Ishikawa (cell line): Measurements from ENCODE around the gene KCNB1.
A peak's percentile ranks its signal among the peaks of the same experiment; 100 is the strongest.

Experiments
- CEBPB ChIP-seq: IDR thresholded peaks from 2 replicates; pipeline ENCODE4 v1.6.1; 2012
- CREB1 ChIP-seq: IDR thresholded peaks from 2 replicates; pipeline ENCODE4 v1.6.1; 2012; ENCODE audit warnings: low read depth
- EGR1 ChIP-seq: IDR thresholded peaks from 2 replicates; pipeline ENCODE4 v1.6.1; 2012
- EP300 ChIP-seq: IDR thresholded peaks from 2 replicates; pipeline ENCODE4 v1.6.1; 2012; ENCODE audit warnings: borderline replicate concordance
- FOXM1 ChIP-seq: IDR thresholded peaks from 2 replicates; pipeline ENCODE4 v1.6.1; 2012; ENCODE audit warnings: low read depth, borderline replicate concordance
- MAX ChIP-seq: IDR thresholded peaks from 2 replicates; pipeline ENCODE4 v1.6.1; 2012
- NFIC ChIP-seq: IDR thresholded peaks from 2 replicates; pipeline ENCODE4 v1.6.1; 2012
- RAD21 ChIP-seq: IDR thresholded peaks from 2 replicates; pipeline ENCODE4 v1.6.1; 2012; ENCODE audit warnings: low read depth
- TAF1 ChIP-seq: IDR thresholded peaks from 2 replicates; pipeline ENCODE4 v1.6.1; 2012; ENCODE audit warnings: low read depth, mild to moderate bottlenecking
- TCF12 ChIP-seq: IDR thresholded peaks from 2 replicates; pipeline ENCODE4 v1.6.1; 2012; ENCODE audit warnings: low read depth
- TEAD4 ChIP-seq: IDR thresholded peaks from 2 replicates; pipeline ENCODE4 v1.6.1; 2012
- YY1 ChIP-seq: IDR thresholded peaks from 2 replicates; pipeline ENCODE4 v1.6.1; 2012; ENCODE audit warnings: low read depth
- ZBTB7A ChIP-seq: IDR thresholded peaks from 2 replicates; pipeline ENCODE4 v1.6.1; 2012; ENCODE audit warnings: low read depth
- TF ChIP-seq, protein P1 (sequence below): IDR thresholded peaks from 2 replicates; pipeline ENCODE4 v1.6.1; 2012
- TF ChIP-seq, protein P2 (sequence below): IDR thresholded peaks from 2 replicates; pipeline ENCODE4 v1.6.1; 2012; ENCODE audit warnings: low read depth, mild to moderate bottlenecking

KCNB1 gene

GRCh38 chr20:49345524-49345923, 136.9 kb downstream of the KCNB1 start:
- no peak for TF ChIP-seq CEBPB
- TF ChIP-seq TEAD4, result peak; percentile 76
- 0 out of 2 replicates have a peak, but pooled peaks have one; percentile 25 for TF ChIP-seq NFIC
- TF ChIP-seq, protein P1, sequence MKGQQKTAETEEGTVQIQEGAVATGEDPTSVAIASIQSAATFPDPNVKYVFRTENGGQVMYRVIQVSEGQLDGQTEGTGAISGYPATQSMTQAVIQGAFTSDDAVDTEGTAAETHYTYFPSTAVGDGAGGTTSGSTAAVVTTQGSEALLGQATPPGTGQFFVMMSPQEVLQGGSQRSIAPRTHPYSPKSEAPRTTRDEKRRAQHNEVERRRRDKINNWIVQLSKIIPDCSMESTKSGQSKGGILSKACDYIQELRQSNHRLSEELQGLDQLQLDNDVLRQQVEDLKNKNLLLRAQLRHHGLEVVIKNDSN, result no peak

DNA sequence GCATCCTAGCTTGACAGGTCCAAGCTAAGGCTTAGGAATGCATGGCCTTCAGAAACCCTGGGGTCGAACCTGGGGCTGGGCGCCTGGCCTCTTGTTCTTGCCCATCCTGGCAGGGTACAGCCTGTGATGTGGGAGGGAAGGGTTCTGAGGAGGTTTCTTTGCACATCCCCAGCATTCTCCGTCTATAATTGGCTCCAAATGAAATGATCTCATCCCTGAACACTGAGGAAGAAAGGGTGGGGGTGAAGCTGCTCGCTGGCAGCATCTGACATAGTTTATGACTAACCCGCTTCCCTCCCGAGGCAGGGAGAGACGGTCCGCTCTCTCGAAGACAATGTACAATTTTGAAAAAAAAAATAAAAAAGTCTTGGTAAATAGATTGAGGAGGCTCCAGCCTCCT, 137.5 kb downstream of the KCNB1 start:
- peak; percentile 40; the same call in 1 of the 2 replicates for TF ChIP-seq TEAD4
- TF ChIP-seq TAF1, result no peak
- peak; percentile 27; the same call in 1 of the 2 replicates for TF ChIP-seq MAX
- 0 out of 2 replicates have a peak, but pooled peaks have one; percentile 29 for TF ChIP-seq NFIC
- no peak for TF ChIP-seq TCF12

- TF ChIP-seq TEAD4 (no peak), EP300 (no peak), RAD21 (no peak), ZBTB7A (no peak), FOXM1 (no peak), MAX (no peak), YY1 (no peak), TCF12 (no peak), NFIC (no peak), CEBPB (no peak), CREB1 (no peak), EGR1 (no peak), TAF1 (no peak)
- TF ChIP-seq, protein P2, sequence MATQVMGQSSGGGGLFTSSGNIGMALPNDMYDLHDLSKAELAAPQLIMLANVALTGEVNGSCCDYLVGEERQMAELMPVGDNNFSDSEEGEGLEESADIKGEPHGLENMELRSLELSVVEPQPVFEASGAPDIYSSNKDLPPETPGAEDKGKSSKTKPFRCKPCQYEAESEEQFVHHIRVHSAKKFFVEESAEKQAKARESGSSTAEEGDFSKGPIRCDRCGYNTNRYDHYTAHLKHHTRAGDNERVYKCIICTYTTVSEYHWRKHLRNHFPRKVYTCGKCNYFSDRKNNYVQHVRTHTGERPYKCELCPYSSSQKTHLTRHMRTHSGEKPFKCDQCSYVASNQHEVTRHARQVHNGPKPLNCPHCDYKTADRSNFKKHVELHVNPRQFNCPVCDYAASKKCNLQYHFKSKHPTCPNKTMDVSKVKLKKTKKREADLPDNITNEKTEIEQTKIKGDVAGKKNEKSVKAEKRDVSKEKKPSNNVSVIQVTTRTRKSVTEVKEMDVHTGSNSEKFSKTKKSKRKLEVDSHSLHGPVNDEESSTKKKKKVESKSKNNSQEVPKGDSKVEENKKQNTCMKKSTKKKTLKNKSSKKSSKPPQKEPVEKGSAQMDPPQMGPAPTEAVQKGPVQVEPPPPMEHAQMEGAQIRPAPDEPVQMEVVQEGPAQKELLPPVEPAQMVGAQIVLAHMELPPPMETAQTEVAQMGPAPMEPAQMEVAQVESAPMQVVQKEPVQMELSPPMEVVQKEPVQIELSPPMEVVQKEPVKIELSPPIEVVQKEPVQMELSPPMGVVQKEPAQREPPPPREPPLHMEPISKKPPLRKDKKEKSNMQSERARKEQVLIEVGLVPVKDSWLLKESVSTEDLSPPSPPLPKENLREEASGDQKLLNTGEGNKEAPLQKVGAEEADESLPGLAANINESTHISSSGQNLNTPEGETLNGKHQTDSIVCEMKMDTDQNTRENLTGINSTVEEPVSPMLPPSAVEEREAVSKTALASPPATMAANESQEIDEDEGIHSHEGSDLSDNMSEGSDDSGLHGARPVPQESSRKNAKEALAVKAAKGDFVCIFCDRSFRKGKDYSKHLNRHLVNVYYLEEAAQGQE, result no peak
- TF ChIP-seq, protein P1, result no peak
These were observed 138.3 kb downstream of the KCNB1 start for GRCh38 chr20:49344140-49344539.

DNA sequence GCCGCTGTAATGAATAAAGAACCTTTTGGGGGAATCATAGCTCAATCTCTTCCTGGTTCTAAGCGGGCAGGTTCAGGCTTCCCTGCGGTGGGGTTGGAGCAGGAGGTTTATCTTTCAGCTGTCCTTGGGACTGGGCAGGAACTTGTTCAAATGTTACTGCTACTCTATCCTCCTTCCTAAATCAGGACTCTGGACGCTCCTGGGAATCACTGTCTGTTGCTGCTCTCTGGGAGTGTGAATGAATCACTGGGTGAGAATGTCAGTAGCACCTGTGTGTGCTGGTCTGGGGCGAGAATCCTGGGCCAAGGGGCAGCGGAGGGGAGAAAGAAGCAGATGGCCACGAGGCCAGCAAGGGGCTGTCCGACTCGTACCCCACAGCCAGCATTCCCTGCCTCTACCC, 139.2 kb downstream of the KCNB1 start:
- TF ChIP-seq, protein P2, result no peak
- TF ChIP-seq TCF12, result no peak
- no peak for TF ChIP-seq ZBTB7A
- no peak for TF ChIP-seq EGR1
- TF ChIP-seq EP300, result no peak
- no peak for TF ChIP-seq MAX
- no peak for TF ChIP-seq RAD21
- TF ChIP-seq FOXM1, result no peak
- no peak for TF ChIP-seq CEBPB
- no peak for TF ChIP-seq CREB1
- TF ChIP-seq TAF1, result no peak
- TF ChIP-seq YY1, result no peak
- TF ChIP-seq TEAD4, result no peak
- TF ChIP-seq, protein P1, result no peak
- no peak for TF ChIP-seq NFIC

DNA sequence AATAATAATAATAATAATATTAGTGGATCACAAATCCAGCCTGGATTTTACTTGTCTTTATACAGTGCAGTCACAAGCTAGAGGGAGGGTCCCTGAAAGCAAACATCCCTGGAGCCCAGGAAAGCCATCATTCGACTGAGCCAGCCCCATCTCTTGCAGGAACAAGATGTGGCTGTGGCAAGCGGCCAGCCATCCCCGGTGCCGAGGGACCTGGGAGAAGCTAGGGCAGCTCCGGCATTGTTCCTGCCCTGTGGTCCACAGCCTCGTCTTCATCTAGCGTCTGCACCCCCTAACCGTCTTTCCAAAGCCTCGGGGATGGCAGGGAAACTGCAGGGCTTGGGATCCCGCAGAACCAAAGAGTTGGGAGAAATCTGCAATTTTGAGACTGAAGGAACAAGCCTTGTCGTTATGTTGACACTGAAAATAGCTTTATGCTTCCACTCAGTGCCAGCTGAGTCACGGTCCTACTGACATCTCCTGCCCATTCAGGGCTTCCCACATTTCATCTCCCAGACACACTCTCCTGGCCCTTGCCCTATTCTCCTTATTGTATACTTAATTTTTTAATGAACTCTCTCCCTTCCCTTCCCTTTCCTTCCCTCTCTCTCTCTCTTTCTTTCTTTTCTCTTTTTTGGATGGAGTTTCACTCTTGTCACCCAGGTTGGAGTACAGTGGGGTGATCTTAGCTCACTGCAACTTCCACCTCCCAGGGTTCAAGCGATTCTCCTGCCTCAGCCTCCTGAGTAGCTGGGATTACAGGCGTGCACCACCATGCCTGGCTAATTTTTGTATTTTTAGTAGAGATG, 142.1 kb downstream of the KCNB1 start:
- TF ChIP-seq FOXM1 (no peak), TAF1 (no peak), TEAD4 (no peak), CEBPB (no peak), TCF12 (no peak), EGR1 (no peak), CREB1 (no peak), ZBTB7A (no peak), MAX (no peak), RAD21 (no peak), EP300 (no peak), NFIC (no peak)
- TF ChIP-seq, protein P2, result no peak
- TF ChIP-seq, protein P1, result no peak
